Epidermal melanocyte (primary cell): ENCODE results near the gene CLEC5A.
"Not testable (repeated sequence)": the region's sequence is repeated elsewhere in the genome, so short reads cannot be mapped to it uniquely, and the experiment has no call there.

Source experiments
- DNase-seq: peaks from one replicate; pipeline ENCODE4 v3.0.0; 2011; ENCODE audit warnings: low spot score; ENCODE audit not compliant: insufficient read length

The CLEC5A gene

DNA sequence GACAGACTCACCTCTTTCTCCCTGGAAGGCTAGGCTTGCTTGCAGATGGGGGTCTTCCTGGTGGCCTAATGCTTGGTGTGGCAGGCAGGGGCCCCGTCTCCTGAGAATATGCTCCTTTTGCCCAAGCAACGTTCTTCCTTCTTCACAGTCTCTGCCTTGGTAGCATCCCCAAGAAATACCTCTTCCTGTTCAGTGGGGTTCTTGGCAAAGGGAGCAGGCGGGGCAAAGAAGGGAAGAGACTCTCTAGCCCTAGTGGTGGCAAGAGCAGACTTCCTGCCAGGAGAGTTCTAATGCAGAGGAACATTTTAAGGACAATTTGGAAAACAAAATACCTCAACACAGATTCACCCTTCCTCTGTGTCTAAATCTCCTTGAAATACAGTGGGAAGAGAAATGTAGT lies at the start of gene CLEC5A:
Gene CLEC5A (minus strand): TSS at position 179 of the 400 bp plus-strand sequence. CDS start 682 bp downstream, outside the sequence.
- DNase-seq: no peak

DNA sequence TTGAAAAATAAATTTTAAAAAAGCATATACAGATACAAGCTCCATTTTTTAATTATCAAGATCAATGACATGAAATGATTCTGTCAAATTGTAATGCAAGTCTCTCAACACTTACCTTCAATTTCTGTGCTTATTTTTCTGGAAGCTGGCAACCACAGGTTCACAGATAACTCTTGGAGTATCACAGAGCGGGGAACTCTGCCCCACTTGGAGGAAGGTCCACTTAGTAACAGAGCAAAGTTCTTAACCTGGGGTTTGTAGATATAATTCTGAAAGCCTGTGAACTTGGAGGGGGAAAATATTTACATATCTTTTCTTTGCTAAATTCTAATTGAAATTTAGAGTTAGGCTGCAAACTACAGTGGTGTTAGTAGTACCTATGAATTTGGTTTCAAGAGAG lies 46.6 kb upstream of the CLEC5A start:
- no peak for DNase-seq

DNA sequence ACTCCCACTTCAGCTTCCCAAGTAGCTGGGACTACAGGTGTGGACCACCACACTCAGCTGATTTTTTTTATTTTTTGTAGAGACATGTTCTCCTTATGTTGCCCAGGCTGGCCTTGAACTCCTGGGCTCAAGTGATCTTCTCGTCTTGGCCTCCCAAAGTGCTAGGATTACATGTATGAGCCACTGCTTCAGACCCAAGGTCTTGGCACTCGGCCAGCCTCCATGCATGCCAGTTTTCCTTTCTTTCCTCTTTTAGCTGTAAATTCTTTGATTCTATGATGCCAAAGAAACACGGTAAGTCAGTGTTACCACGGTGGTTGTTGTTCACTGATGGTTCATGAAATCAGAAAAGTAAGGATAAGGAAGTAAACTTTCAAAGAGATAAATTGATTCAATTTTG lies 45.9 kb upstream of the CLEC5A start:
- DNase-seq: no peak

DNA sequence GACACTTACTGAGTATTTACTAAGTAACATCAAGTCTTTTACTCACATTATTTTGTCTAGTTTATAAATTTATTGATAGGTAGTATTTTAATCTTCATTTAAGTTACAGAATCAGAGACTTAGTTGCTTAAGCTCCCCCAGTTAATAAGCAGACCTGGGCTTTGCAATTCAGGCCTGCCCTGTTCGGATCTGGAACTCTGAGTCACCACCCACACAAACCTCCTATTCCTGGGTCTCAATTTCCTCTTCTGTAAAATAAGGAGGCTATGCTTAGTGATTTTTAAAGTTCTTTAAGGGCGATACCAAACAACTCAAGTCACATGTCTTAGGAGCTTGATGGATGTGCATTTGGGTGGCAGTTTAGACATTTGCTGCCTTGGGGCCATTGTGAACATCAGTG lies 45.4 kb upstream of the CLEC5A start:
- no peak for DNase-seq

DNA sequence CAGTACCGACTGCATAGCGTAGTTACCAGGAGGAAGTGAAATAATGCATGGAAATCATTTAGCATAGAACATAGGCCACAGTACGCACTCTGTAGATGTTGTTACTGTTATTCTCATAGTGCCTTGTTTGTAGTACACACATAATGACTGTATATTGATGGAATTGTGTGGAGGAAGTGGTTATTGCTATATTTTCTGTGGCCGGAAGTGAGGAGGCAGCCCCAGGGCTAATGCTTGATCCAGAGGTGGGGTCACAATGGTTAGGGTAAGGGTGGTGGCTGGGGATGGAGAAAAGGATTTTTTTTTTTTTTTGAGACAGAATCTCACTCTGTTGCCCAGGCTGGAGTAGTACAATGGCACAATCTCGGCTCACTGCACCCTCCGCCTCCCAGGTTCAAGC lies 44.4 kb upstream of the CLEC5A start:
- DNase-seq: no peak

DNA sequence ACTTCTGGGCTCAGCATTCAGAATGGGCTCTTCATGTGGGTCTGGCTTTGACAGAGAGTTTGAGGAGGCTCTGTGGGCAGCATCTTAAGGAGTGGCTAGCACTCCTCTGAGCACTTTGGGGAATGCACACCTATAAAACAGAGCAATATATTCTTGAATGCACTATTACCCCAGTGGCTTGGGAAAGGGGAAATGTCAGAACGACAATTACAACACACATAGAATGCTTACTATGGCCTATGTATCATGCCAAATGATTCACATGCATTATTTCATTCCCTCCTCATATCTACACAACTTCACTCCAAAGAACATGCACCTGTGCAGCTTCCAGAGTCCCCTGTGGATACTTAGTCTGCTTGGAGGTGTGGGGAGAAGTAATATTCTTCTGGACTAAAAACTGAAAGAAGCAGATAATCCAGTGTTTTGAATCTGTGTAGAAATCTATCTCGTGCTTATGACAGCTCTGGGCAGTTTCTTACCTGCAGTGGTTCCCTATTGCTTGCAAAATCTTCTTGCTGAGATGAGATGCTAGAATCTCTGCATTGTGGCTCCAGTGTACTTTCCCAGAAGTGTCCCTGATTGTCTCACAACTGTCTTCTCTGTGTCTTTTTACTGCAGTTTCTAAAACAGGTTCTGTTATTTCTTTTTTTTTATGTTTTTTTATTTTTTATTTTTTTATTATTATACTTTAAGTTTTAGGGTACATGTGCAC lies 43.4 kb upstream of the CLEC5A start:
- no peak for DNase-seq

DNA sequence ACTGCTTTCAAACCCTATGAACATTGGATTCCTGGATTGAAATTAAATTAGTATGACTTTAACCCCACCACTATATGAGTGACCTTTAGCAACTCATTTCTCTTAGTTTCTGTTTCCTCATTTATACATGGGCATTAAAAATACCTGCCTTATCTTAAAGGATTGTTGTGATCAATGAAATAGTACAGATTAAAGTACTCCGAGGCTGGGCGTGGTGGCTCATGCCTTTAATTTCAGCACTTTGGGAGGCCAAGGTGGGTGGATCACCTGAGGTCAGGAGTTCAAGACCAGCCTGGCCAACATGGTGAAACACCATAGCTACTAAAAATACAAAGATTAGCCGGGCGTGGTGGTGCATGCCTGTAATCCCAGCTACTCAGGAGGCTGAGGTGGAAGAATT lies 41.0 kb upstream of the CLEC5A start:
- DNase-seq: not testable (repeated sequence)

DNA sequence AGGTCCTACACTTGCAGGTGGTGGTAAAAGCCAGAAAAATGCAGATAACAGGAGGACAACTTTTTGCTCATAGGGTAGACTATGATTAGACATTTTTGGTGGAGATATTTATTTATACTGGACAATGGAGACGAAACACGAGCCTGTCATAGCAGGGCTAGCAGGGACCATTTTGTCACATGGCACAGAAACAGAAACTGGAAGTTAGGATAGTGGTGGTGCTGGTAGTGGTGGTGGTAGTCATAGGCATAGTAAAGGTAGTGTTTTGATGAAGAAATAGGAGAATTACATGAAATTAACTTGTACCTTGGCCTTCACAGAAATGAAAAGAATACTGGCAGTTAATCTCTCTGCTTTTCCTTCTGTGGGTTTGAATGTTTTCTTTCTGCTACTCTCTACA lies 40.1 kb upstream of the CLEC5A start:
- no peak for DNase-seq

DNA sequence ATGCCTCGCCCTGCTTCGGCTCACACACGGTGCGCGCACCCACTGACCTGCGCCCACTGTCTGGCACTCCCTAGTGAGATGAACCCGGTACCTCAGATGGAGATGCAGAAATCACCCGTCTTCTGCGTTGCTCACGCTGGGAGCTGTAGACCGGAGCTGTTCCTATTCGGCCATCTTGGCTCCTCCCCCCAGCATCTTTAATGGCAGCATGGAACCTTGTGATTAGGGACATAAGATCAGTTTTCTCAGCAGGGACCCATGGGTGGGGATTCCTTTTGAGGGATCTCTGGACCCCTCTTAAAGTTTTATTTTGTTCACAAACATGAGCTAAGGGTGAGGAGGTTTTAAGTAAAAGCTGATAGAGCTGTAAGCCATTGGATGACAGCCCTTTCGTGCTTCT lies 39.2 kb upstream of the CLEC5A start:
- not testable (repeated sequence) for DNase-seq

DNA sequence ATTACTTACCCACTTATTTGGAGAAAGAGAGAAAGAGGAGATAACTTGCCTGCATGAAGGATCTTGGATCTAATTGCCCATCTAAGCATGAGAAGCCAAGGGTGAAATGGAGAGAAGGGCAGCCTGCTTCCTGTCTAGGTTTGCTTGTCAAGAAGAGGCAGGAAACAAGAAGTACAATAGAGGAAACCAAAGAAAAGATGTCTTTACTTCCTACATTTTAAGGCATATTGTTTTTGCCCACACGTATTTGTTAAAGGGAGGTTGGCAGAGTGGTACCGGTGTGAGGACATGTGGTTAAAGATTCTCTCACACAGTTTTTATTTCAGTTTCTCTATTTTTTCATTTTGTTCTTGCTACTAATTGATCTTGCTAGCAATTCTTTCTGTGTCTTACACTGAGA lies 32.8 kb upstream of the CLEC5A start:
- no peak for DNase-seq

DNA sequence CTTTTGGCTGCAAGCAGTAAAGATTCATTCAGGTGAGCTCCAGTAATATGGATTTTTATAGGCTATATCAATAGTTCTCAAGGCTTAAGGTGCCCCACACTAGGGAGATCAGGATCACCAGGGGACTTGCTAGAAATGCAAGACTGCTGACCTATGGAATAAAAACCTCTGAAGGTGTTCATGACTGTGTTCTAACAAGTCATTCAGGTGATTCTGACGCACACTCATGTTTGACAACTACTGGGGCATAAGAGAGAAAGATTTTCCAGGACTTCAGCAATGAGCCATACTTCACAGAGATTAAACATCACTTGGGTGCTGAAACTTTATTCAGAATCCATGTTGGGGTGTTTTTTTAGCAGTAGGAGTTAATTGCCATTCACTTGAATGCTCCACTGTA lies 31.6 kb upstream of the CLEC5A start:
- no peak for DNase-seq

DNA sequence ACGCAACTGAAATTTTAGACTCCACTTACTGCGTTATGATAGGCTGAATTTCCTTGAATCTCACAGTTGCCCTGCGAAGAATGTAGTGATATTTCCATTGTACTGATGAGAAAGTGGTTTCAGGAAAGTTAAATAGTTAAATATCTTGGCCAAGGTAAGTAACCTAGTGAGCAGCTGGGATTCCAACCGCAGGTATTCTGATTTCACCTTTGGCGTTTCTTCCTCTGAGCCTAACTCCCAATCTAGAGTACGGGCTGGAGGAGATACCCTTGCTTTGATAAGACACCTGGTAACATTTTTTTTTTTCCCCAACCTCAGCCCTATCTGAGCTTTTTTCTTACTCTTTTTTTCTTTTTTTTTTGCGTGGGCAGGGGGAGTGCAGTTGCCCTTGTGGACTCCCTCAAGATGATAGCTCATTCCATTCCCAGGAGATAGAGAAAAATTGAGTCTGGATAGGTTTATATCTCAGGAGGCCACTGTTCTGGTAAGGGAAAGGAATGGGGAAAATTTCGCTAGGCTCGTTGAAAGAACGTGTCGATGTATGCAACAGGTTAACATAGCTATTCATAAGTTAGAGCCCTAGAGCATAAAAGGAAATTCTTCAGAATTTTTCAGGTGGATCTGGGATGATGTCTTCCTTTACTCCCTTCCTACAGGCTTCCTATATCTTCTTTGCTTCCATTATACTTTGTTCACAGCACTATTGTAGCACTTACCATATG lies 29.9 kb upstream of the CLEC5A start:
- DNase-seq: no peak

DNA sequence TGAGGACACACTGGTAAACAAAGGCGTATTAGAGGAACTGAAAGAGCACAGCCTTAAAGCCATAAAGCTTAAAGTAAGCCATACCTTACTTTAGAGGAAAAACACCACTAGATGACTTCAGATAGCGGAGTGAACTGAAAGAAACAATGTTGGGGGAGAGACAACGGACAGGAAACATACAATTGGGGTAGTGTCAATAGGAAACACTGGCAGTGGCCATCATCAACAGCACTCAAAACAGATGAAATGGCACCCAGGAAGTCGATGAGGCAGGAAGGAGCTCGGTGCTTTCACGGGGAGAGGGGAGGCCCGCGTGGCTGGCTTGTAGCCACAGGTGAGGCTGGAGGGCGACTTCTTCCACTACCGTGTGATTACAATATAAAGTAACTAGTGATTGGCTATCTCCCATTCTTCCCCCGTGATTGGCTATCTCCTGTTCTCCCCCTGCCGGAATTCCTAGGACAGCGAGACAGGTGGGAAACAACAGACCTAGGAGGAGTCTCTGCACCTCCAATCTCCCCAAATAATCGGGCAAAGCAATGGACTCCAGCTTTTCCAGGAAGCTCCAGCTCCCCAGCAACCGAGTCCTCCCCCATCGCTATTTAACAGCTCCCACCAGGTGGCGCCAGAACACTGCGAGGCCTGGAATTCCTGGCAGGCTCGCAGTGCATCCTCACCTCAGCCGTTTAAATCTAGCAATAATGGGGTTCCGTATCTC lies 29.2 kb upstream of the CLEC5A start:
- peak; percentile 34 for DNase-seq

DNA sequence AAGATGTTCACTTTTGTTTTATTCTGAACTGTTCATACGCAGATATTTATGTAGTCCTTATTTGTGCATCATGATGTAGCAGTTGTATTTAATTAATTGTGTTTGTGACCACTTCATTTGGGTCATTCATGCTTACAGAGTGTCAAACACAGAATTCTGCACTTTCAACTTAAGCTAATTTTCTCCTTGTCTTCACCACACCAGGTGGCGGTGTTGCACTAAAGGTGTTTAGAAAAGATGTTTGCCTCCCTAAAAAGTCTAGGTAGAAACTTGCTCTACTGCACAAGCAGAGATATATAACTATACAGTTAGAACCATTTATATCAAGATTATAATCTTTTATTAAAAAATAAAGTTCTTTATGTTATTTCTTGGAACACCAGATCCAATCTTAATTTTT lies 28.1 kb upstream of the CLEC5A start:
- no peak for DNase-seq

DNA sequence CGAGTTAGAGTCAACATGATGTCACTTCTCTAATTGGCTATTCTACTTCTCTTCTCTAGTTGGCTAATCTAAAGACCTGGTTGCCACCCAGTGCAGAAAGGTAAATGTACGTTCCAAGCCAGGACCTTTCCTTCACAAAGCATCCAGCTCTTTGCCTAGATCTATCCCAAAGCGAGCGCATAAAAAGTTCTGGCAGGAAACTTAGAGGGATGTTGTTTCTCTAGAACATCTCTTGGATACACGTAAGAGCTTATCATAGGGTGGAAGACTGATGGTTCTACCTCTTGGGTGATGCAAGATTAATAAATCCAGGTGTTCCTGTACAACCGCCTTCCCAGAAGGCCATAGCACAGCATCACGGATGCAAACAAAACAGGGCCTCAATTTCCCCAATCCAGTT lies 26.9 kb upstream of the CLEC5A start, which contains the start of gene TAS2R38:
Gene TAS2R38 (minus strand): TSS at position 101 of the 400 bp plus-strand sequence. CDS start 84 bp downstream, at position 17.
- no peak for DNase-seq

DNA sequence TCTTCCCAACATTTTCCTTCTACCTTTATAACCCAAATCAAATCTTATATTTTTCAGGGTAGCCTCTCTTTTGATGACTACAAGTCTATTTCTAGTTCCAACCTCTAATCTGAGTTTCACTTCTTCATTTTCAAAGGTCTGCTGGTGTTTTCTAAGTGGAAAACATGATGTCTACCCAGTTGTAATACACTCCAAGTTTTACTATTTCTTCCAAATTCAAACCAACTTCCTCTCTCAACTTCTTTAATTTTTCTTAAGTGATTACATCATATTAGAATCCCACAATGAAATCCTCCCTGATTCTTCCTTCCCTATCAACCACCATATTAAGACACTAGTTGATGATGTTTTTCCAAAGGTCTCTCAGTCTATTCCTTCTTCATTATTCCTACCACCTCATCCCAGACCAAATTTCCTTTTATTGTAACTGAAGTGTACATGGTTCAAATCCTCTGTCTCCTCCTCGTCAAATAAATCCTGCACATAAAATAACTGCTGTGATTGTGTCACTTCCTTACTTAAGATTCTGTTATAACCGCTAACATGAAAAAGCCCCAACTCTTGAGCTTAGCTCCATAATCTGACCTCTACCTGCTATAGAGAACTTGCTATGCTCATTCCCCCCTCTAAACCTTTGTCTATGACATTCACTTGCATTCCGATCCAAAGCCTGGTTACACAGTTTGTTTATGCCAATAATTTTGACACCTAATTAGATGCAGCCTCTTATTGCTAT lies 14.1 kb upstream of the CLEC5A start:
- no peak for DNase-seq

DNA sequence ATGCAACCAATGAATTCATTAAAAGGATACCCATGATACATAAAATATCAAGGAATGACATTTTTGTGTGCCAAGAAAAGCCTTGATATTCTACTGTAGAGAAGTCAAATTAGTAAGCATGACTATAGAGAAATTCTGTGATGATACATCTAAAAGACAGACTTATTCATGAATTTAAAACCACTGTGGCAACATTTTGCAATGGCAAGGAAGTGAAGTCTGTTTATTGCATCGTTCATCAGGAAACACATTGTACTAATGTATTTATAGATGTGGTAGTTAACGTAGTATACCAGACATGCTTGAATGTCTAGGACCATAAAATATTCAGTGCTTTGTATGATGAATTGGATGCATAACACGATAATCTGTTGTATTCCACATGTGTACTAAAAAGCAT lies 9.3 kb upstream of the CLEC5A start:
- DNase-seq: no peak

DNA sequence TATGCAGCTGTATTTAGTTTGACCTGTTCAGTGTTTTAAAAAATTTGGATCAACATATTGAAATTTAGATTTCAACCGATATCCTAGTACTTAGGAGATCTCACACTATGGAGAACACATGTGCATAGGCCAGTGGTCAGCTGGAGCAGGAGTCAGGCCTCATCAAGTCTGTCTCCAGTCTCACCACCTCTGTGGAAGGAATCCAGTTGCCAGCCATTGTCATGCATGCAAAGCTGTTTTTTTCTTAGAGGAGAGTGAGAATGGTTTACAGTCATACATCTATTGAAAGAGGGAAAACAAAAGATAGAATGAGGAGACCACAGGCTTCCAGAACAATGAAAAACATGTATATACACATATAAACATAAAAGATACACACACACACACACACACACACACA lies 7.6 kb upstream of the CLEC5A start:
- no peak for DNase-seq

DNA sequence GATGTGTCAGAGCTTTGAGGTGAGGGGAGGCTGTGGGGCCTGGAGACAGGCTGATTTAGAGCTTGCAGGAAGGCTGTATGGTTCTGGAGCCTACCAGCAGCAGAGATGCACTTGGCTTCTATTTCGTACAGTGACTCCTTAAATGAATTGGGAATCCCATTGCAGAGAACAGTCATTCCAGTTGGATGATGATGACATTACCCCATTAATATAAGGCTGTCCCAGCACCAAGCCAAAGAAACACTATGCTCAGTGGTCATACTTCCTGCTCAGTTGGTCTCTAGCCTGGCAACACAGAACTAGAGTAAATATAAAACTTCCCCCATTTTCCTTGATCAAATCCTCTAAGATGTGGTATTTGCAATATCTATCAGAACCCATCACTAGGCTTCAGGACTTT lies 5.7 kb upstream of the CLEC5A start:
- no peak for DNase-seq

DNA sequence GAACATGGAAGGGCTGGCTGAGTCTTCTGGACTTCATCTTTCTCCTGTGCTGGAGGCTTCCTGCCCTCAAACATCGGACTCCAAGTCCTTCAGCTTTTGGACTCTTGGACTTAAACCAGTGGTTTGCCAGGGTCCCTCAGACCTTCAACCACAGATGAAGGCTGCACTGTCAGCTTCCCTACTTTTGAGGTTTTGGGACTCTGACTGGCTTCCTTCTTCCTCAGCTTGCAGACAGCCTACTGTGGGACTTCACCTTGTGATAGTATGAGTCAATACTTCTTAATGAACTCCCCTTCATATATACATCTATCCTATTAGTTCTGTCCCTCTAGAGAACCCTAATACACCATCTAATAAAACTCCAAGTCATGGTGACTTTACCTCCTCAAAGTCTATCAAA lies 4.0 kb upstream of the CLEC5A start:
- no peak for DNase-seq

DNA sequence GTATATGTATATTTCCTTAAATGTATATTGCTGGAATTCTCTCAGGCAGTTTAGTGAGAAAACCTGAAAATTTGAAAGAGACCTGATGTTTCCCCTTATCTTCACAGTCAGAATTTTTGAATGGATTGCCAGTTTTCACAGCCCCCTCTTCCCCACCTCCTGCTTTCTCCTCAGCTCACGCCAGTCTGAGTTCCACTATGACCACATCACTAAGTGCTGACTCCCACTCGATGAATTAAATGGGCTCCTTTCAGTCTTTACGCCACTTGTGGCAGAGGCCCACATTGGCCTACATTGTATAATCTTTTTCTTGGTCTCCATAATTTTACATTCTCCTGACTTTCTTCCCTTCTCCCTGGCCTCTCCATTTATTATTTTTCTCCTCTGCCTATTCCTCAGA lies 3.1 kb upstream of the CLEC5A start:
- DNase-seq: no peak

DNA sequence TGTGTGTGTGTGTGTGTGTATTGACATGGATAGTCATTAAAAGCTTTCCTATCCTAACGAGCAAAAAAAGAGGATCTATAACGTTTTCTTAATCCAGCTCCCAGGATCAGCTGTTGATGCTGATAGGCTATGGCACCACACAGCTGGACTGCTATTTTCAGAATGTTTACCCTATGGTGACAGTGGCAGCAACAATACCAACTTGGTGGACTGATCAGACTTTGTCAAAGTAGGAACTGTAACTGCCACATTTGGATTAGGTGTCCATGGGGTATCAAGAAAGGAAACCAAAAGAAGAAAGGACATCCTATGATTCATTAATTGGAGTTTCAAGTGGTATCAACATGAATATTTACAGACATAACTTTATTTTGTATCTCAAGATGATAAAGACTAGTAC lies 2.7 kb upstream of the CLEC5A start:
- no peak for DNase-seq
